Right ventricle myocardium inferior (tissue), 1 donor: ENCODE measurements around the gene MMP14. TPM values are rescaled to one million over a fixed set of nuclear protein-coding genes. Genes with fewer than 3 reads are reported as not detected.
A peak's percentile ranks its signal among the peaks of the same experiment; 100 is the strongest.
"Not testable (repeated sequence)": the region's sequence is repeated elsewhere in the genome, so short reads cannot be mapped to it uniquely, and the experiment has no call there.

ENCODE experiments used
- ATAC-seq: fragments of 200-7000 bp; cut with Tn5 transposase; one replicate; pipeline ENCODE4 v1.9.1; 2020; ENCODE audit warnings: mild to moderate bottlenecking, moderate library complexity
- DNase-seq: peaks from one replicate; pipeline ENCODE4 v3.0.0; 2021; ENCODE audit errors: missing footprints
- intact Hi-C: fragments of 100-400 bp; cut with DNase I; formaldehyde crosslinking; loops from one replicate; pipeline ENCODE4 v1.11.0; 2022
- long read RNA-seq: library from polyadenylated mRNA; unstranded; transcript quantifications from one replicate; pipeline ENCODE4 v2.0.0, GENCODE V29; 2021
- total RNA-seq: library from RNA; stranded (reverse); fragmentation: NEBNext Ultra II Directional; extraction: Animal tissue kit (Norgen Biotek cat#: 25700); gene quantifications from one replicate; pipeline ENCODE4 v1.2.1, GENCODE V29; 2021
- donor health status: DM: no; HTN: yes; CAD: no; lungs with severe emphysema.

Gene MMP14
- 26.0 TPM for total RNA-seq
- long read RNA-seq, partial matches to known transcripts = 0 of 1 reads
- long read RNA-seq, other reads (novel, unspliced or antisense) = 1 of 1 reads

- peak; percentile 85 for DNase-seq
- intact Hi-C loops = loop anchor here (2.0 to 5.0 kb wide), 2 partner anchors 14 to 269 kb away; no protein-coding TSS in a partner anchor
- peak; percentile 79 for ATAC-seq
These were observed at the start of gene MMP14 for GRCh38 chr14:22836301-22837113. TSS of gene MMP14 (plus strand) at chr14:22836585. CDS start at chr14:22836818, 233 bp downstream.

DNA sequence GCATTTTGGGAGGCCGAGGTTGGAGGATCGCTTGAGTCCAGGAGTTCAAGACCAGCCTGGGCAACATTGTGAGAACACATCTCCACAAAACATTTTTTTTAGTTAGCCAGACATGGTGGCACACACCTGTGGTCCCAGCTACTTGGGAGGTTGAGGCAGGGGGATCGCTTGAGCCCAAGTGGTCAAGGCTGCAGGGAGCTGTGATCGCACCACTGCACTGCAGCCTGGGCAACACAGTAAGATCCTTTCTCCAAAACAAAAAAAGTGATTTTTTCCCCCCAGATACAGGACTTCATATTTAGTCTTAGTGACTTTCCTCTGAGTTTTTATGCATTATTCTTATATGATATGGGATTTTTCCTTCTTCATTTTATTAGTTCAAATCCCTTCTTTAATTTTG, 49.7 kb upstream of the MMP14 start:
- intact Hi-C loops = no loop called here
- no peak for ATAC-seq
- no peak for DNase-seq

DNA sequence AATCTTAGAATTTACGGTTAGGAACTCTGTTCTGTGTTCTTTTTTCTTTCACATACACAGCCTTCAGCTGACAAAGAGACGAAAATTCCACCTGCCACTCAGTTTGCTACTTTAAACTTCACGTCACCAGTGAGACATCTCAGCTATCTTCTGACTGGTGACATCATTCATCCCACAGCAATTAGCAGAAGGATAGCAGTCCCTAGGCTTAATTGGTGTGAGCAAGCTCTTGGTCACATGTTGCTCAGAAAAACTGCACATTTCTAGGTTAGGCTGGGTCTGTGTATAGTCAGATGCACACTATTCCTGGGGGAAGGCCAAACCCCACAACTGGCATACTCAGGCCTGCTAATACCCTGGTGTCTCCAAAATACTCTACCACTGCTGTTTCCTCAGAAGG, 45.1 kb upstream of the MMP14 start:
- no peak for DNase-seq
- intact Hi-C loops = no loop called here
- no peak for ATAC-seq

- DNase-seq (no peak), ATAC-seq (no peak)
- intact Hi-C loops = no loop called here
These were observed 44.2 kb upstream of the MMP14 start for GRCh38 chr14:22792158-22792557.

GRCh38 chr14:22793550-22793949, 42.8 kb upstream of the MMP14 start:
- intact Hi-C loops, DNase-seq, ATAC-seq: not testable (repeated sequence)

- DNase-seq = no peak
- intact Hi-C loops = no loop called here
- ATAC-seq = no peak
These were observed 42.4 kb upstream of the MMP14 start for GRCh38 chr14:22793976-22794375.

- intact Hi-C loops = no loop called here
- ATAC-seq = no peak
These were observed 41.8 kb upstream of the MMP14 start for GRCh38 chr14:22794551-22794951.

DNA sequence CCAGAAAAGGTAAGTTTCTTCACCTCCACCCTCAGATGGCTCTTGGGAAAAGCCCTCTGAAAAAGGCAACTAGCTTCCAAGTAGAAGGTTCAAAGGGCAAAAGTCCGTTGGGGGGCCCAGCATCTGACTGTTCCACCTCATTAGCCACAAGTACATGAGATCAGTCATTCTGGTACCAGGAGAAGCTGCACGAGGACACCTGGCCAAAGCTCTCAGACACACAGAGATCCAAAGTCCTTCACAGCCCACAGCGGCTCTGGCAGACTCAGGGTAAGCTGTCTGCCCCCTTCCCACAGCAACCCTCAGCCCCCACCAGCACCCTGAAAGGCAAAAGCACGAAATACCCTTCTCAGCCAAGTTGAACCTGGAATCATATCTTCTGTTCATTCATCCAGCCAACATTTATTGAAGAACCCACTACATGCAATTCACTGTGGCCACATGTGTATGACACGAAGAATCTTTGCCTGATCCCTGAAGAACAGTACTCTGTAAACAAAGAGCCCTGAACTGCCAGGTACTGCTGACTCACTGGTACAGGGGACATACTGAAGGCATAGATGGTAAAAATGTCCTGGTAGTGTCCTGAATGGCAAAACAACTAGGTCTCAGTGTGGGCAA, 40.2 kb upstream of the MMP14 start:
- ATAC-seq = no peak
- intact Hi-C loops = no loop called here
- no peak for DNase-seq

More at GRCh38 chr14:22794551-22794951, 41.8 kb upstream of the MMP14 start:
- no peak for DNase-seq

- ATAC-seq = no peak
- DNase-seq = no peak
- intact Hi-C loops = no loop called here
These were observed 39.1 kb upstream of the MMP14 start for GRCh38 chr14:22797017-22797917.

DNA sequence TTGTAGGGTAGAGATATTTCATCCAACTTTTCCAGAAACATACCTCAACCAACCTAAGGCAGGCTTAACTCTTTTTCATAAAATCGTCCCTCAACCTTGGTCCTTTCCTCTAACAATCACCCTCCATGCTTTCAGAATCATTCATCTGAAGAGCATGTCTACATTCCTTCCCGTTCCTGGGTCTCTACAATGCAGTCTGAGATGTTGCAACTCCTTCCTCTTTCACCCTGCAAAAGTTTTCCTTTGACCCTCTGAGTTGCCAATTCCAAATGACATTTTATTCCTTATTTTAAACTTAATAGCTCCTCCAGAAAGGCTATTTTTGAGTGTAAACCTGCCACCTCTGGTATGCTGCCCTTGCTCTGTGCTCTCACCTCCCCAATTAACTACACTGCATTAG, 37.9 kb upstream of the MMP14 start:
- DNase-seq (no peak), ATAC-seq (no peak)
- intact Hi-C loops = no loop called here

- intact Hi-C loops = no loop called here
- ATAC-seq (no peak), DNase-seq (no peak)
These were observed 36.0 kb upstream of the MMP14 start for GRCh38 chr14:22800346-22800745.

- intact Hi-C loops = no loop called here
- no peak for DNase-seq
- ATAC-seq = no peak
These were observed 34.7 kb upstream of the MMP14 start for GRCh38 chr14:22801716-22802115.

- DNase-seq (no peak), ATAC-seq (no peak)
- intact Hi-C loops = no loop called here
These were observed 33.3 kb upstream of the MMP14 start for GRCh38 chr14:22802860-22803686.

GRCh38 chr14:22803687-22803974, 32.8 kb upstream of the MMP14 start:
- intact Hi-C loops = no loop called here
- no peak for ATAC-seq
- DNase-seq = no peak

GRCh38 chr14:22805235-22805634, 31.1 kb upstream of the MMP14 start:
- intact Hi-C loops, DNase-seq, ATAC-seq: not testable (repeated sequence)

DNA sequence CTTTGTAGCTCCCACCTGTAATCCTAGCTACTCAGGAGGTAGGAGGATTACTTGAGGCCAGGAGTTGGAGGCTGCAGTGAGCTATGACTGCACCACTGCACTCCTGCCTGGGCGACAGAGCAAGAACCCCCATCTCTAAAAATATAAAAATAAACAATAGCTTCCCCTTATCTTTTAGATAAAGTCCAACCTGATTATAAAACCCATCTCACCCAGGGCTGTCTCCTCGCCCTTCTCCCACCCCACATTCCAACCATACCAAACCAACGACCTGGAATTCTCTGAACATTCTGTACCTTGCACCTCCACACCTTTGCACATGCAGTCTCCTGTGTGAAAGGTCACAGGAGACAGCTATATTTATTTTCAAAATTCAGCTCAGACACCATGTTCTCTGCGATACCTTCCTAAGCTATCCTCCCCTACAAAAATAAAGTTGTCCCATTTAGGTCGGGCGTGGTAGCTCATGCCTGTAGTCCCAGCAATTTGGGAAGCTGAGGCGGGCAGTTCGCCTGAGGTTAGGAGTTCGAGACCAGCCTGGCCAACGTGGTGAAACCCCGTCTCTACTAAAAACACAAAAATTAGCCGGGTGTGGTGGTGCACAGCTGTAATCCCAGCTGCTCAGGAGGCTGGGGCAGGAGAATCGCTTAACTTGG, 28.8 kb upstream of the MMP14 start:
- intact Hi-C loops = no loop called here

DNA sequence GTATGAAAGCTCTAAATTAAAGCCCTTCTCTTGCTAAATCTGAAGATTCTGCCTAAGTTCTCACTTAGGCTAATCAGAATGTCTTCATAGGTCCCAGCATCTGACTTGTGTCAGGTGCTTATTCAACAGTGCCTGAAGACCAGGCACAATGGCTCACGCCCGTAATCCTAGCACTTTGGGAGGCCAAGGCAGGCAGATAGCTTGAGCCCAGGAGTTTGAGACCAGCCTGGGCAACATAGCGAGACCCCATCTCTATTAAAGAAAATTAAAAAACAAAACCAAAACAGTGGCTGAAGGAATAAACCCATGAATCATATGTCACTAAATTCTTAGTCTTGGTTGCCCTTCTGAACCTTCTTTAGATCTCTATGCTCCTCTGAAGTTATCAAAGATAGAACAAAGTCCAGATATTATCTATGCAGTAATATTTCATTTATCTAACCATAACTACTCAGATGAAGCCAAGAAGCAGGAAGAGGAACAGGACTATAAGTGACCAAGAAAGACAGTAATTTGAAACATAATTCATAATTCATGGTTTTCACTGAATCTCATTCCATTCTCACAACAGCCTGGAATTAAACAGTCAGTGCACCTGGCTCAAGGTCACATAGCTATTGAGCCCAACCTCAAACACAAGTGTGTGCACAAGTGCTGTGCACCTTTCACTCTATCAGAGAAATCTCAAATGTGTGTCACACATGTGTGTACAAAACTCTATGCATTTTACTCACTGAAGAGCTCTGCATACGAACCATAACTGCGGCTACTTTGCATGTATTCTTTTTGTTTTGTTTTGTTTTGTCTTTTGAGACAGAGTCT, 27.8 kb upstream of the MMP14 start:
- ATAC-seq = no peak
- DNase-seq = no peak
- intact Hi-C loops = no loop called here

More for the DNA sequence above, 28.8 kb upstream of the MMP14 start:
- DNase-seq (no peak), ATAC-seq (no peak)
